ENCODE results near the gene TOP1.

TOP1 gene

GRCh38 chr20:41139227-41140093 is 110.8 kb downstream of the TOP1 start:
- in situ Hi-C loops (cut with MboI; ENCODE audit: low sequenced_read_pairs): no loop called here

- in situ Hi-C loops (cut with MboI; ENCODE audit: low sequenced_read_pairs): no loop called here
These were observed 111.9 kb downstream of the TOP1 start for GRCh38 chr20:41140226-41141133.

GRCh38 chr20:41141153-41141815 is 112.7 kb downstream of the TOP1 start:
- in situ Hi-C loops (cut with MboI; ENCODE audit: low sequenced_read_pairs): no loop called here

- in situ Hi-C loops (cut with MboI; ENCODE audit: low sequenced_read_pairs): no loop called here
These were observed 113.6 kb downstream of the TOP1 start for GRCh38 chr20:41142245-41142644.

- in situ Hi-C loops (cut with MboI; ENCODE audit: low sequenced_read_pairs): no loop called here
These were observed 114.3 kb downstream of the TOP1 start for GRCh38 chr20:41142919-41143318.

- in situ Hi-C loops (cut with MboI; ENCODE audit: low sequenced_read_pairs): no loop called here
These were observed 114.7 kb downstream of the TOP1 start for GRCh38 chr20:41143354-41143753.

- in situ Hi-C loops (cut with MboI; ENCODE audit: low sequenced_read_pairs): no loop called here
These were observed 116.7 kb downstream of the TOP1 start for GRCh38 chr20:41145317-41145716.

GRCh38 chr20:41145821-41146620 is 117.4 kb downstream of the TOP1 start:
- in situ Hi-C loops (cut with MboI; ENCODE audit: low sequenced_read_pairs): no loop called here

GRCh38 chr20:41147767-41148191 is 119.2 kb downstream of the TOP1 start:
- in situ Hi-C loops (cut with MboI; ENCODE audit: low sequenced_read_pairs): no loop called here

- in situ Hi-C loops (cut with MboI; ENCODE audit: low sequenced_read_pairs): no loop called here
These were observed 120.3 kb downstream of the TOP1 start for GRCh38 chr20:41148942-41149341.

GRCh38 chr20:41150664-41151063 is 122.0 kb downstream of the TOP1 start:
- in situ Hi-C loops (cut with MboI; ENCODE audit: low sequenced_read_pairs): no loop called here

GRCh38 chr20:41151134-41151869 is 122.7 kb downstream of the TOP1 start:
- in situ Hi-C loops (cut with MboI; ENCODE audit: low sequenced_read_pairs): no loop called here

- in situ Hi-C loops (cut with MboI; ENCODE audit: low sequenced_read_pairs): no loop called here
These were observed 123.6 kb downstream of the TOP1 start for GRCh38 chr20:41152108-41152757.

GRCh38 chr20:41154436-41155176 is 126.0 kb downstream of the TOP1 start:
- in situ Hi-C loops (cut with MboI; ENCODE audit: low sequenced_read_pairs): no loop called here

- in situ Hi-C loops (cut with MboI; ENCODE audit: low sequenced_read_pairs): no loop called here
These were observed 126.6 kb downstream of the TOP1 start for GRCh38 chr20:41155261-41155660.

GRCh38 chr20:41158082-41158625 is 129.5 kb downstream of the TOP1 start:
- in situ Hi-C loops (cut with MboI; ENCODE audit: low sequenced_read_pairs): no loop called here

GRCh38 chr20:41159547-41159946 is 130.9 kb downstream of the TOP1 start:
- in situ Hi-C loops (cut with MboI; ENCODE audit: low sequenced_read_pairs): no loop called here

- in situ Hi-C loops (cut with MboI; ENCODE audit: low sequenced_read_pairs): no loop called here
These were observed 132.1 kb downstream of the TOP1 start for GRCh38 chr20:41160686-41161085.

Data from HL-60/S4 treated with phorbol 12-myristate 13-acetate at 8.2 ng/mL for 4 days and 3 days (cell line).